GM19463 (cell line): ENCODE results near the gene ICOSLG.
A peak's percentile ranks its signal among the peaks of the same experiment; 100 is the strongest.
"Not testable (repeated sequence)": the region's sequence is repeated elsewhere in the genome, so short reads cannot be mapped to it uniquely, and the experiment has no call there.

Source experiments
- ATAC-seq: cut with Tn5 transposase; IDR thresholded peaks from one replicate; pipeline ENCODE4 v1.9.1; 2021; ENCODE audit warnings: mild to moderate bottlenecking, moderate library complexity; ENCODE audit not compliant: unreplicated experiment

Gene ICOSLG

GRCh38 chr21:44184862-44185261, 55.9 kb downstream of the ICOSLG start:
- ATAC-seq = not testable (repeated sequence)

- ATAC-seq = not testable (repeated sequence)
These were observed 58.5 kb downstream of the ICOSLG start for GRCh38 chr21:44182202-44182601.

GRCh38 chr21:44181506-44181905, 59.2 kb downstream of the ICOSLG start:
- not testable (repeated sequence) for ATAC-seq

GRCh38 chr21:44176127-44176526, 64.6 kb downstream of the ICOSLG start:
- not testable (repeated sequence) for ATAC-seq

GRCh38 chr21:44175189-44175588, 65.6 kb downstream of the ICOSLG start:
- ATAC-seq = peak; percentile 54
